Activated T-cell treated with anti-CD3 and anti-CD28 coated beads, Interleukin-2, amount 50 U/mL, for 4 hours (primary cell): ENCODE results near the gene THUMPD3. TPM values are rescaled to one million over a fixed set of nuclear protein-coding genes. Genes with fewer than 3 reads are reported as not detected.

Experiments used
- ATAC-seq, 2 donors: fragments of 200-7000 bp; cut with Tn5 transposase; one replicate each; pipeline ENCODE4 v1.10.0; 2021
- DNase-seq: peaks from one replicate; pipeline ENCODE4 v3.0.0-alpha.2; 2020
- H3K27me3 Mint-ChIP-seq: one replicate; pipeline ENCODE4 v1.8.0; 2021; ENCODE audit warnings: low read depth, mixed read lengths
- H3K36me3 Mint-ChIP-seq: one replicate; pipeline ENCODE4 v1.8.0; 2022; ENCODE audit warnings: mixed read lengths; ENCODE audit not compliant: insufficient read depth
- H3K4me1 Mint-ChIP-seq: one replicate; pipeline ENCODE4 v1.8.0; 2021; ENCODE audit warnings: low read depth, mixed read lengths
- H3K4me3 Mint-ChIP-seq: one replicate; pipeline ENCODE4 v1.8.0; 2021; ENCODE audit warnings: mild to moderate bottlenecking, moderate library complexity, mixed read lengths
- H3K9me3 Mint-ChIP-seq: one replicate; pipeline ENCODE4 v1.8.0; 2021; ENCODE audit warnings: mixed read lengths
- total RNA-seq, 3 donors: library from RNA; stranded (reverse); gene quantifications; one replicate each; pipeline ENCODE4 v1.2.1, GENCODE V29; 2021

The THUMPD3 gene
- total RNA-seq, 3 donors from 2014 or later, result 69.0 to 77.4 (median 73.1) TPM

DNA sequence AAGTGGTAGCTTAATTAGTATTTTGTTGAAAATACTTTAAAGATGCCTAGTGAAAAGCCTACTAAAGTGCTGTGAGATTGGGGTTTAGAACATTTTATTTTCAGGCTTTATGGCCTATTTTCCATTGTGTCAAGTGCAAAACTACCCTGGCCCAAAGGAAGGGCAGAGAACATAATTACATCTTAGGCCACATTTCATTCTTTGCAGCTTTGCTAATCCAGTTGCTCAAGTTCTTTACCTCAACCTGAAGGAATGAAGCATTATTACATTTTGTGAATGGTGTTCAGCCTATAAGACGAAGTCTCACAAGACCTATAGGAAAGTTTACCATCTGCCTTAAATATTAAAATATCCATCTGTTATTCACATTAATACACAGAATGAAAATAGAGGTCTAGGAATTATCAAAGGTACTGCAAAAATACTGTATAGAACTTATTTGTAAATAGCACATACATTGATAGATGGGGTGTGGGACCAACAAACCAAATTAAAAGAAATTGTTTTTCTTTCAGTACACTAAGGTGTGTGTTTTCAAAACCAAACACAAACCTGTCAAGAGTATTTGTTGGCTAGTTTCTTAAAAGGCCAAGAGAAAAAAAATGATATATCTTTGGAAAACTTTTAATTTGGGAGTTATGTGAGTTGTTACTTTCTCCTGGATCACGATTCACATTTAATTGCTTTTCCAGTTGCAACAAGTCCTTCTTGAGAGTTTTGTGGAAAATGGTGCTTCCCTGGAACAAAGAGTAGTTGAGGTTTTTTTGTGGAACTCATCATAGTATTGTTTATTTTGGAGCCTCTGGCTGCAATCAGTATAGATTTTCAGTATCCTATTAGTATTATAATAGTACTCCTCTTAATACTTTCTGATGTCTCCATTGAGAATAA, 22.6 kb downstream of the THUMPD3 start:
- no peak for ATAC-seq
- DNase-seq, result no peak
- no peaks in the 10 kb centered on the region for H3K9me3 Mint-ChIP-seq
- peaks cover 21% of the 10 kb centered on the region for H3K4me1 Mint-ChIP-seq
- H3K4me3 Mint-ChIP-seq, result no peak overlapping the region
- H3K27me3 Mint-ChIP-seq, result no peaks in the 10 kb centered on the region
- H3K36me3 Mint-ChIP-seq, result peaks cover 44% of the 10 kb centered on the region

DNA sequence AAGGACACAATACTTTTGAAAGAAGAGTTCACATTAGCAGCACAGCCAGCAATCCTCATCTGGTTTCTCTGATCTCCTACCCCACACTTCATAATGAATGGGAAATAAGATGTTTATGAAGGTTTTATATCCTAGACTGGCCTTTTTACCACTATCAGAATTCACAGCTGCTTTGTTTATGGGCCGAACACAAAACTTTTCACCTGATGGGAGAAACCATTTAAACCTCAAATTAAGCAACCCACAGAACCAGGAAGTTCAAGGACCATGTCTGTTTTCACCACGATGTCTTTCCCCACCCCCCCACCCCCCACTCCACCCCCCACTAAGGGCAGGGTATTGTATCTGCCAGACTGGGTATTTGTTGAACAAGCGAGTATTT, 23.2 kb downstream of the THUMPD3 start:
- no peak for DNase-seq
- H3K27me3 Mint-ChIP-seq, result no peaks in the 10 kb centered on the region
- H3K4me1 Mint-ChIP-seq, result peaks cover 26% of the 10 kb centered on the region
- no peak for ATAC-seq
- H3K9me3 Mint-ChIP-seq, result no peaks in the 10 kb centered on the region
- no peak overlapping the region for H3K4me3 Mint-ChIP-seq
- peaks cover 47% of the 10 kb centered on the region for H3K36me3 Mint-ChIP-seq

DNA sequence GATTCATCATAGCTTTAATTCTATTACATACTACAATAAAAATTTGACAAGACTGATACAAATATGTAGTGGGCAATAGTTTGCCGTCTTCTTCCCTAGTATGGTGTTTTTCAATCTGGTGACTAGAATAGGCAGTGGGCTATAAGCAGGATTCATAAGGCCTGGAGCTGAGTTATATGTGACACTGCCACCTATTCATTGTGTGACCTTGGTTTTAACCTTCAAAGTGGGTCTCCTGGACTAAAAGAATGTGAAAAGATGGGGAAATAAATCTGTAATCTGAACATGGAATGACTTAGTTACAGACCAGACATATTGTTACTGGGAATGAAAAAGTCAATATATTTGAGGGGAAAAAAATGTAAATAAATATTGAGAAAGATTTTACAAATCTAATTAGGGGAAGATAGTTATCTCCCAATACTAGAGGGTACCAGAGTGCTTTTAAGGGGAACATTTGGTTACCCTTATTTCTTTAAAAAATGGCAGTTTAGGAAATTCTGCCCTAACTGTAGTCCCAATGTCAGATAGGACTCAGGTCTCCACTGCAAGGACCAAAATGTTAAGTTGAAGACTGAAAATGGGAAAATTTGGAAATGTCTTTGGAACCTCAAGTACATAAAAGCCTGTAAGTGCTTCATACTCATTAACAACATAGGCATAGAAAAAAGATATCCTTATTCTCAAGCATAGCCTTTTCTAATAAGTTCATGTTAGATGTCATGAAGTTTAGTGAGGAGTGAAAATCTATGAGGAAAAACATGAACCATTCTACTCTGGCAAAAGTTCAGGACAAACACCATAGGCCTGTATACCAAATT, 23.9 kb downstream of the THUMPD3 start:
- DNase-seq, result no peak
- Mint-ChIP-seq H3K4me1 (peaks cover 30% of the 10 kb centered on the region), H3K9me3 (no peaks in the 10 kb centered on the region), H3K27me3 (no peaks in the 10 kb centered on the region), H3K36me3 (peaks cover 47% of the 10 kb centered on the region), H3K4me3 (no peak overlapping the region)
- ATAC-seq, result no peak

DNA sequence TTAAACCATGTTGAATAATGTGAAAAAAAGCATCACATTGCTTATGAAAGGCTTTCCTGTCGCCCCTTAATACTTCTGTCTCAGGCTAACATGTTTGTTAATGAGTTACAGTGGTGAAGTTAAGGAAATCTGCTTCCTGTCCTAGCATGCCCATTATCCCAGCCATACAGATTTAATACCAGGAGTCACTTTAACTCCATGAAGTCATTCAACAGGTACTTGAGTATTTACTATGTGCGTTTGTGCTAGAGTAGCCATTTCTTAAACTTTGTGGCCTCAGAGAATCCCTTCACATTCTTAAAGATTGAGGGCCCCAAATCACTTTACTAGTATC, 24.4 kb downstream of the THUMPD3 start:
- Mint-ChIP-seq H3K27me3 (no peaks in the 10 kb centered on the region), H3K36me3 (peaks cover 52% of the 10 kb centered on the region), H3K9me3 (no peaks in the 10 kb centered on the region), H3K4me1 (peaks cover 36% of the 10 kb centered on the region), H3K4me3 (no peak overlapping the region)
- no peak for ATAC-seq
- DNase-seq, result no peak

DNA sequence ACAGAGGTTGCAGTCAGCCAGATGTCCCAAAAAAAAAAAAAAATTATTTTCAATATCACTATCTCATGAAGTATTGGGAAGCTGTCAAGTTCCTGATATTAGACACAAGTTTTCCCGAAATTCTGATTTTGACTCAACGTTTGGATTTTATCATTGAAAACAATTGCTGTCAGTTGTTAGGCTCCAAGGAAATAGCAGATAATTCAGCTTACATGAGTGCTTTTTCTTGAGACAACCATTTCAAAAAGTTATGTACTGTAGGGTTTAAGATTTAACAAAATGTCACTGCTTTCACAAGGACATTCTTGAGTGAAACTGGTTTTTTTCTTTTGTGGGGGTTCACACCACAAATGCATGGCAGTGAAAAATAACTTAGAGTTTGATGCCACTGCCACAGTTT, 25.3 kb downstream of the THUMPD3 start:
- DNase-seq (no peak), ATAC-seq (no peak)
- no peaks in the 10 kb centered on the region for H3K27me3 Mint-ChIP-seq
- peaks cover 45% of the 10 kb centered on the region for H3K4me1 Mint-ChIP-seq
- H3K36me3 Mint-ChIP-seq, result peaks cover 53% of the 10 kb centered on the region
- H3K4me3 Mint-ChIP-seq, result no peak overlapping the region
- no peaks in the 10 kb centered on the region for H3K9me3 Mint-ChIP-seq

DNA sequence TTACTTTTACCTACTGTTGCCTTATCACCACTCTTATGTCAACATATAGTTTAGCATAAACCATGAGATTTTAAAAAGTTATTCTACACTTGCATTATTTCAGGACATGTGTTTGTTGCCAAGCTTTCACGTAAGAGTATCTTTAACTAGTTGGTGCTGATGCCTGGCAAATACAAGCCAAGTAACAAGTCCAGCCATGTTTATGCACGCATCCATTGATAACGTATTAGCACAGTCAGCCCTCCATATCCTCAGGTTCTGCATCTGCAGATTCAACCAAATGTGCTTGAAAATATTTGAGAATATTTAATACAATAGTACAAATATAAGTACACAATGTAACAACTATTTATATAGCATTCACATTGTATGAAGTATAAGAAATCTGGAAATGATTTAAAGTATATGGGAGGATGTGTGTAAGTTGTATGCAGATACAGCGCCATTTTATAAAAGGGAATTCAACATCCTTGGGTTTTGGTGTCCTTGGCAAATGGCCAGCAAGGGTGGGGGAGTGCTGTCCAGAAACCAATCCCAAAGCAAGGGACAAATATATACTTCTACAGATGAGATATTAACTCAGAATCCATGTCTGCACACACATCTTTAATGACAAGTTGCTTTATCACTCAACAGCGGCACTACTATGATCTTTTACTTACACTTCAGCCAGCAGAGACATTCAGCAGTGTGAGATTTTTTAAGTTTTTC, 25.9 kb downstream of the THUMPD3 start:
- Mint-ChIP-seq H3K4me3 (no peak overlapping the region), H3K9me3 (no peaks in the 10 kb centered on the region), H3K4me1 (peaks cover 49% of the 10 kb centered on the region), H3K27me3 (no peaks in the 10 kb centered on the region), H3K36me3 (peaks cover 56% of the 10 kb centered on the region)
- ATAC-seq (no peak), DNase-seq (no peak)

DNA sequence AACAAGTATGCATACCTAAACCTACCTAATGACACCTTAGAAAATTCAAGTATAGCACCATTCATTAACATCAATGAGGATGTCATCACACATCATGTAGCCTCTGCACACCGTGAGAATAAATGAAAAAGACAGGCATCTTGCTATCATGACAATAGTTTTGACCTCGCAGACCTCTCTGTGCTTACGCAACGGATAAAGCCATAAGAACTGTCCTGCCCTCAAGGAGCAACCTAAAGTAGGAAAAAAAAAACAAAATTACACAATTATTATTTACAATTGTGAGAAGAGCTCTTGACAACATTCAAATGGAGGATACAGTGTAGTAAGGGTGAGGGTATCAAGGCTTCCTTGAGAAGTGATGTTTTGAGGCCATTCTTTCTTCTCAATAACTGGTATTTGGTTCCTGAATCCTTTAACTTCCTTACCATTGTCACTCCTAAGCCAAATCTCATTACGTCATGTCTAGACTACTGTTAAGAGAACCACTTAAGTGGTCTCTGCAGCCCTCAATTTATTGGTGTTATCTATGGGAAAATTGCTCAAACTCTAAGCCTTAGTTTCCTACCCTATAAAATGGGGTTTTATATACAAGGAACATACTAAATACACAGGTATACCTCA, 27.5 kb downstream of the THUMPD3 start:
- ATAC-seq (no peak), DNase-seq (no peak)
- Mint-ChIP-seq H3K9me3 (no peaks in the 10 kb centered on the region), H3K4me3 (no peak overlapping the region), H3K36me3 (peaks cover 65% of the 10 kb centered on the region), H3K27me3 (no peaks in the 10 kb centered on the region), H3K4me1 (peaks cover 65% of the 10 kb centered on the region)

DNA sequence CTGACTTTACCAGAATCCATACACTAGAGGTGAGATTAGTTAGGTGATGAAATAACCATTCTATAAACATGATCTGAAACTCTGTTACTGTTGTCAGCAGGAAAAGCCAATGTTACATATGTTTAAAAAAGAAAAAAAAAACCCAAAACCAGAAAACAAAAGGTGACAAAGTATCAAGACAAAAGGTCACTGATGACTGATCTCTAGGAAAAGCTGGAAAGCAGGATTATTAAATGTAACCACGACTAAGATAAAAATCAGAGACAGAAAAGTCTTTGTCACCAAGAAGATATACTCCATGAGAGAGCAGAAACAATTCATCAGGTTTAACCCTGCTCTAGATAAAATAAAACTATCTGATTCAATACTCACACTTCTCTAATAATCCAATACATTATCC, 29.2 kb downstream of the THUMPD3 start:
- H3K36me3 Mint-ChIP-seq, result peaks cover 55% of the 10 kb centered on the region
- H3K27me3 Mint-ChIP-seq, result no peaks in the 10 kb centered on the region
- ATAC-seq, result no peak
- H3K9me3 Mint-ChIP-seq, result no peaks in the 10 kb centered on the region
- no peak for DNase-seq
- H3K4me1 Mint-ChIP-seq, result peaks cover 65% of the 10 kb centered on the region
- H3K4me3 Mint-ChIP-seq, result peak overlapping the region; percentile 44

DNA sequence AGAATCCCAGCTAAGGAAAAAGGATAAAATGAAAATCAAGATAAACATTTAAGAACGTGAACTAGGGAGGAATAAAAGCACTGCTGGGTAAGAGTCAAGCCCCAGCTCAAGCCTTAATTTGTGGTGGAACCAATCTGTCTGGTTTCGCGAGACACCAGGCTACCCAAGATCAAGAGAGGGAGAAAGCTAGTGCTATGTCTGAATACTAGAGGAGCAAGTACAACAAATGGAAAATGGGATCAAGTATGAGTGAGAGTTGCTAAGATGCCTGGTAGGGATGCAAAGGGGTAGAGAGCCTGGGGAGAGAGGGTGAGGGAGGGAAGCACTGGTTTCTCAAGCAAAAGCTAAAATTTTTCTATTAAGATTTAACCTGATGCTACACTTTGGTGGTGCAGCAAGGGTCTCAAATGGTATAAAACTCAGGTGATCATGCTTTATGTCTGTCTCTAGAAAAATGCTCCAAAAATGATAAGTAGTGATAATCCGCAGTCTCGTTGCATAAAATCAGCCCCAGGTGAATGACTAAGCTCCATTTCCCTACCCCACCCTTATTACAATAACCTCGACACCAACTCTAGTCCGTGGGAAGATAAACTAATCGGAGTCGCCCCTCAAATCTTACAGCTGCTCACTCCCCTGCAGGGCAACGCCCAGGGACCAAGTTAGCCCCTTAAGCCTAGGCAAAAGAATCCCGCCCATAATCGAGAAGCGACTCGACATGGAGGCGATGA, 32.9 kb downstream of the THUMPD3 start:
- no peak for DNase-seq
- Mint-ChIP-seq H3K4me3 (peak overlapping the region; percentile 91), H3K36me3 (peaks cover 46% of the 10 kb centered on the region), H3K27me3 (no peaks in the 10 kb centered on the region), H3K4me1 (peaks cover 69% of the 10 kb centered on the region), H3K9me3 (no peaks in the 10 kb centered on the region)
- no peak for ATAC-seq

DNA sequence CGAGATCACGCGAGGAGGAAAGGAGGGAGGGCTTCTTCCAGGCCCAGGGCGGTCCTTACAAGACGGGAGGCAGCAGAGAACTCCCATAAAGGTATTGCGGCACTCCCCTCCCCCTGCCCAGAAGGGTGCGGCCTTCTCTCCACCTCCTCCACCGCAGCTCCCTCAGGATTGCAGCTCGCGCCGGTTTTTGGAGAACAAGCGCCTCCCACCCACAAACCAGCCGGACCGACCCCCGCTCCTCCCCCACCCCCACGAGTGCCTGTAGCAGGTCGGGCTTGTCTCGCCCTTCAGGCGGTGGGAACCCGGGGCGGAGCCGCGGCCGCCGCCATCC, 33.4 kb downstream of the THUMPD3 start:
- ATAC-seq (peak; percentile 38 to 39), DNase-seq (peak; percentile 66)
- peaks cover 43% of the 10 kb centered on the region for H3K36me3 Mint-ChIP-seq

DNA sequence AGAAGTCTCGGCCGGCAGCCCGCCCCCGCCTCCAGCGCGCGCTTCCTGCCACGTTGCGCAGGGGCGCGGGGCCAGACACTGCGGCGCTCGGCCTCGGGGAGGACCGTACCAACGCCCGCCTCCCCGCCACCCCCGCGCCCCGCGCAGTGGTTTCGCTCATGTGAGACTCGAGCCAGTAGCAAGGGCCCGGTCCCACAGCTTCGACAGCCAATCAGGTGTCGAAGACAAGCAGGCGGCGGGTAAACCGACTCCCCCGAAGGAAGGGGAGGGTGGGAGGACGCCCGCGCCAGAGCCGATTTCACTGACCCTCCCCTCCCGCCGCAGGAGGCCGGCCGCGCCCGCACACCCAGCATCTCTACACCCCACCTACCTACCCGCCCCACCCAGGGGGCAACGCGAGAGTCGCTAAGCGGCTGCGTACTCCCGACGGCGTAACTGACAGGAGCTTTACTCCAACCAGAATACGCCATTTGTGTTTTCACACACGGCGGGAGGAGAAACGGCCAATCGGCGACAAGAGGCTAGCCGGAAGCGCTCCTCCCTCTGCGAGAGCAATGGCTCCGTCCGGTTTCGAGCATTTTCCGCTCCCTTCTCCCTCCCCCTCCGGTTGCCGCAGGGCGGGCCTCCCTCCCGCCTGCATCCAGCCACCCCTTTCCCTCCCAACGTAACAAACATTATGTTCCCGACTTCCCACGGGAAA, 33.9 kb downstream of the THUMPD3 start:
- Mint-ChIP-seq H3K27me3 (no peaks in the 10 kb centered on the region), H3K36me3 (peaks cover 38% of the 10 kb centered on the region), H3K9me3 (no peaks in the 10 kb centered on the region), H3K4me3 (peak overlapping the region; percentile 91), H3K4me1 (peaks cover 70% of the 10 kb centered on the region)
- peak; percentile 68 to 69 for ATAC-seq
- DNase-seq, result peak; percentile 97

More for the DNA sequence above, 33.4 kb downstream of the THUMPD3 start:
- H3K4me3 Mint-ChIP-seq, result peak overlapping the region; percentile 91
- no peaks in the 10 kb centered on the region for H3K27me3 Mint-ChIP-seq
- H3K4me1 Mint-ChIP-seq, result peaks cover 70% of the 10 kb centered on the region
- H3K9me3 Mint-ChIP-seq, result no peaks in the 10 kb centered on the region

DNA sequence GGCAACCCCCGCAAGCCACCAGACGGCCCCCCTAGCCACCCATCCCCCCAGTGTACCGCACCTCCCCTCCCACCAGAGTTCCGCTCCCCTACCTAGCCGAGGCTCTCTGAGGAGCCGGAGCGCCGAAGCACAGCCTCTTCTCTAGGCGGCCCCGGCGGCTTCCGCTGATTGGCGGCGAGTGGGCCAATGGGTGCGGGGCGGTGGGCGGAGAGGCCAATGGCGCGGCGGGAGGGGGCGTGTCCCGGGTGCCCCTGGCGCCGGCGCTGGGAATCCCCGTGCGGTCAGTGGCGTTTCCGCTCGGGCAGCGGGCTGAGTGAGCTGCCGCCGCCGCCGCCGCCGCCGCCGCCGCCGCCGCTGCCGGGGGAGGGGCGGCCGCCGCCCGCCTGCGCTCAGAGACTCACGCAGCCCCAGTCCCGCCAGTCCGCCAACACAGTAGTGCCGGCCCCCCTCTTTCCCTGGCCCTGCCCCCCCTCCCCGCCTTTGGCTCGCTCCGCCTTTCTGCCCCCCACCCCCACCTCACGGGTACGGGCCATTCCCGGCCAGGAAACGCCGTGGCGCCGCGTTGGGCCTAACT, 34.6 kb downstream of the THUMPD3 start, which contains the start of gene SETD5:
Gene SETD5, plus strand, starts transcription at position 284 of the 574 bp plus-strand sequence. CDS start 31,324 bp downstream, outside the sequence.
- no peaks in the 10 kb centered on the region for H3K27me3 Mint-ChIP-seq
- H3K9me3 Mint-ChIP-seq, result no peaks in the 10 kb centered on the region
- DNase-seq (peak; percentile 99), ATAC-seq (peak; percentile 68 to 69)
- H3K4me1 Mint-ChIP-seq, result peaks cover 70% of the 10 kb centered on the region
- peak within 1 kb of the TSS; percentile 98 for H3K4me3 Mint-ChIP-seq
- peaks cover 32% of the 10 kb centered on the region for H3K36me3 Mint-ChIP-seq
